Large intestine (tissue), 3 donors: ENCODE measurements around the gene MYDGF. TPM values are rescaled to one million over a fixed set of nuclear protein-coding genes. Genes with fewer than 3 reads are reported as not detected.

ENCODE experiments used
- DNase-seq, 2 donors: peaks; one replicate each; pipeline versions ENCODE4 v3.0.0 to v3.0.0-alpha.2; 2013
- H3K27ac ChIP-seq: one replicate; pipeline ENCODE4 v1.5.1; 2013; ENCODE audit warnings: low read length
- H3K27me3 ChIP-seq: 2 replicates; pipeline ENCODE4 v1.6.1; 2013; ENCODE audit warnings: low read length; ENCODE audit not compliant: control insufficient read depth, insufficient read depth
- H3K36me3 ChIP-seq: 2 replicates; pipeline ENCODE4 v1.6.1; 2013; ENCODE audit warnings: low read length; ENCODE audit not compliant: control insufficient read depth, insufficient read depth
- H3K4me1 ChIP-seq: one replicate; pipeline ENCODE4 v1.6.1; 2013; ENCODE audit warnings: low read length; ENCODE audit not compliant: control insufficient read depth, insufficient read depth
- H3K4me3 ChIP-seq: one replicate; pipeline ENCODE4 v1.5.1; 2013; ENCODE audit warnings: low read length
- H3K9me3 ChIP-seq: one replicate; pipeline ENCODE4 v1.6.1; 2013; ENCODE audit warnings: mild to moderate bottlenecking, low read depth, low read length, moderate library complexity; ENCODE audit not compliant: control insufficient read depth
- WGBS: methylation state at CpG from one replicate; pipeline ENCODE4 v1.1.5; 2013; ENCODE audit warnings: low lambda C conversion rate; ENCODE audit not compliant: insufficient coverage; 5-methylcytosine and 5-hydroxymethylcytosine counted together
- polyA plus RNA-seq: library from polyadenylated mRNA; unstranded; fragments of 120-200 nt; gene quantifications from one replicate; pipeline ENCODE4 v1.2.1, GENCODE V29; 2013

The MYDGF gene
- polyA plus RNA-seq, 1 donor: 103 TPM

DNA sequence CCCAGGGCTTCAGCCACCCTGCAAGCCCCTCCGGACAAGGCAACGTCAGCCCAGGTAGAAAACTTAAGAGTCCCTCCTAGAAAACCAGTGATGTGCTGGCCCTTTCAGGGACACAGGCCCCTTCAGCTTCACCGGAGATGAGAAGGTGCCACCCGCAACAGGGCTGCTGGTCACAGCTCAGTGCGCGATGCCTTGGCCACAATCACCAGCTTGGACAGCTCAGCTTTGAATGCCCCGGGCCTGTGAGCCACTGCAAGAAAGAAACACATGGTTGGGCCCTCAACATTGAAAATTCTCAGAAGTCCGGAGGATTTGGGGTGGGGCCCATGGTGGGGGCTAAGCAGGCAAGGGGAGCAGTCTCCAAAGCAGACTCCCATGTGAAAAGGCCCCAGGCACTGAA lies 12.3 kb downstream of the MYDGF start:
- H3K9me3 ChIP-seq: peaks cover 9% of the 10 kb centered on the region
- H3K27ac ChIP-seq: no peak overlapping the region
- H3K27me3 ChIP-seq: no peaks in the 10 kb centered on the region
- no peak overlapping the region for H3K4me3 ChIP-seq
- H3K4me1 ChIP-seq: no peaks in the 10 kb centered on the region
- no peak for DNase-seq
- peaks cover 74% of the 10 kb centered on the region for H3K36me3 ChIP-seq
- WGBS: no CpG with 5 or more reads among the region's 8 CpGs

DNA sequence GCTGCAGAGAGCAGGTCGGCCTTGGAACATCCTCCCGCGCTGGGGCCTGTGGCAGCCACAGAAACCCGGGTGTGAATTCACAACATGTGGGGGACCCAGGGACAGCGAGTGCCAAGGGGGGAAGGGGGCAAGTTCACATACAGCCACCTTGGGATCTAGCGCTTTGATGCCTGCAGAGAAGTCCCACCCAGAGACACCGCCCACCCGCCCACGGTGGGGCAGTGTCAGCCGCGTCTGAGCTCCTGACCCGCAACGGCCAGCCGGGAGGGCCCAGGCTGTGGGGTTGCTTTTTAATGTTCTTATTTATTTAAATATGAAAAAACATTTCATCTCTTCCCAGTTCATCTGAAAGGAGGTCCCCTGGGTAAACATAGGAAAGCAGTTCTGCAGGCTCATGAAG lies 12.9 kb downstream of the MYDGF start:
- Histone ChIP-seq H3K27me3 (no peaks in the 10 kb centered on the region), H3K27ac (no peak overlapping the region), H3K36me3 (peaks cover 74% of the 10 kb centered on the region), H3K4me1 (no peaks in the 10 kb centered on the region), H3K4me3 (no peak overlapping the region), H3K9me3 (peaks cover 9% of the 10 kb centered on the region)
- no CpG with 5 or more reads among the region's 14 CpGs for WGBS
- DNase-seq: no peak

DNA sequence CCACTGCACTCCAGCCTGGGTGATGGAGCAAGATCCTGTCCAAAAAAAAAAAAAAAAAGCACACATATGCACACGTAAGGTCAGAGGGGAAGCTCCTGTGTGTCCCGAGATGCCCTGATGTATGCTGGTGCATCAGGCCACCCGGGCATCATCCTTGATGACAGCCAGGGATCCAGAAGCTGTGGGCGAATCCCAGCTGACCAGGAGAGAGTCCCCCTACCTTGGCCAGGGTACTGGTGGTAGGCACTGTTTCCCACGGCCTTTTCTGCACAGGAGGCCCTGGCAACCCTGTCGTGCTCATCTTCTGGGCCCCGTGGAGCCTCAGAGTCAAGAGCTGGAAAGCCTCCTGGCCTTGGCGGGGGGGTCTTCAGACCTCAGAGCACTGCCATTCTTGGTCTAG lies 14.0 kb downstream of the MYDGF start:
- peaks cover 73% of the 10 kb centered on the region for H3K36me3 ChIP-seq
- no peak for DNase-seq
- WGBS: no CpG with 5 or more reads among the region's 8 CpGs

GRCh38 chr19:4654437-4655361 lies 15.4 kb downstream of the MYDGF start:
- peaks cover 62% of the 10 kb centered on the region for H3K36me3 ChIP-seq
- no CpG with 5 or more reads among the region's 27 CpGs for WGBS
- peaks cover 9% of the 10 kb centered on the region for H3K9me3 ChIP-seq
- H3K4me3 ChIP-seq: no peak overlapping the region
- no peaks in the 10 kb centered on the region for H3K4me1 ChIP-seq
- H3K27me3 ChIP-seq: no peaks in the 10 kb centered on the region
- no peak for DNase-seq
- H3K27ac ChIP-seq: no peak overlapping the region

More for the DNA sequence above, 14.0 kb downstream of the MYDGF start:
- Histone ChIP-seq H3K9me3 (peaks cover 9% of the 10 kb centered on the region), H3K4me3 (no peak overlapping the region), H3K27ac (no peak overlapping the region), H3K4me1 (no peaks in the 10 kb centered on the region), H3K27me3 (no peaks in the 10 kb centered on the region)

- H3K4me3 ChIP-seq: no peak overlapping the region
- H3K27me3 ChIP-seq: no peaks in the 10 kb centered on the region
- H3K27ac ChIP-seq: no peak overlapping the region
- no peaks in the 10 kb centered on the region for H3K4me1 ChIP-seq
- DNase-seq: no peak
- peaks cover 9% of the 10 kb centered on the region for H3K9me3 ChIP-seq
- no CpG with 5 or more reads among the region's 13 CpGs for WGBS
- peaks cover 57% of the 10 kb centered on the region for H3K36me3 ChIP-seq
Observed at GRCh38 chr19:4653793-4654436, 16.2 kb downstream of the MYDGF start.

DNA sequence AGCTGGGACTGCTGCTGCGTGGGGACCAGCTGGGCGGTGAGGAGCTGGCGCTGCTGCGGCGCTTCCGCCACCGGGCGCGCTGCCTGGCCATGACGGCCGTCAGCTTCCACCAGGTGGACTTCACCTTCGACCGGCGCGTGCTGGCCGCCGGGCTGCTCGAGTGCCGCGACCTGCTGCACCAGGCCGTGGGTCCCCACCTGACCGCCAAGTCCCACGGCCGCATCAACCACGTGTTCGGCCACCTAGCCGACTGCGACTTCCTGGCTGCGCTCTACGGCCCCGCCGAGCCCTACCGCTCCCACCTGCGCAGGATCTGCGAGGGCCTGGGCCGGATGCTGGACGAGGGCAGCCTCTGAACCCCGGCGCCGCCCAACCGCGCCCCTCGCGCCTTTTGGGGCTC lies 18.1 kb downstream of the MYDGF start:
- no peak for DNase-seq
- H3K9me3 ChIP-seq: no peaks in the 10 kb centered on the region
- no peaks in the 10 kb centered on the region for H3K4me1 ChIP-seq
- peaks cover 40% of the 10 kb centered on the region for H3K36me3 ChIP-seq
- no CpG with 5 or more reads among the region's 44 CpGs for WGBS
- no peak overlapping the region for H3K27ac ChIP-seq
- no peaks in the 10 kb centered on the region for H3K27me3 ChIP-seq
- H3K4me3 ChIP-seq: no peak overlapping the region

DNA sequence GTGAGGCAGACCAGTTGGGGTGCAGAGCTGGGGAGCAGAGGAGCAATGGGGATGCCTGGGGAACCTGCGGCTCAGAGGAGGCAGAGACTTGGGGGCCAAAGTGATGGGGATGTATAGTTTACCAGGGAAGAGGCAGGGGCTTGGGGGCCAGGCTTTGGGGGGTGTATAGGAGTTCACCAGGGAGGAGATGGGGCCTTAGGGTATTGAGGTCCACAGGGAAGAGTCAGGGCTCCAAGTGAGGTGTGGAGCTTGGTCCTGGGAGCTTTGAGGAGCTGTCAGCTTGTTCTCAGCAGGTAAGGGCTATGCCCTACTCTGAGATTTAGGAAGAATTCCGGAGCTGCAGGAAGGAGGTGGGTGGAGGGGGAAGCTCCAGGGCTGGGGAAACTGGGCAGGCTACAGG lies 20.0 kb downstream of the MYDGF start:
- no peak overlapping the region for H3K27ac ChIP-seq
- no peak for DNase-seq

GRCh38 chr19:4649392-4650047 lies 20.6 kb downstream of the MYDGF start:
- H3K27ac ChIP-seq: no peak overlapping the region

More for the DNA sequence above, 20.0 kb downstream of the MYDGF start:
- no peaks in the 10 kb centered on the region for H3K27me3 ChIP-seq
- H3K4me3 ChIP-seq: no peak overlapping the region
- H3K36me3 ChIP-seq: peaks cover 31% of the 10 kb centered on the region
- WGBS: 80% methylated on average over 1 of the region's 2 CpGs
- H3K4me1 ChIP-seq: no peaks in the 10 kb centered on the region
- H3K9me3 ChIP-seq: no peaks in the 10 kb centered on the region

GRCh38 chr19:4647676-4648644 lies 22.2 kb downstream of the MYDGF start:
- Histone ChIP-seq H3K27ac (peak overlapping the region; percentile 47), H3K4me1 (no peaks in the 10 kb centered on the region), H3K36me3 (peaks cover 23% of the 10 kb centered on the region), H3K9me3 (no peaks in the 10 kb centered on the region), H3K27me3 (no peaks in the 10 kb centered on the region), H3K4me3 (no peak overlapping the region)
- peak in 1 of 2 donors; percentile 24 for DNase-seq
- WGBS: no CpG with 5 or more reads among the region's 20 CpGs

More at GRCh38 chr19:4649392-4650047, 20.6 kb downstream of the MYDGF start:
- Histone ChIP-seq H3K27me3 (no peaks in the 10 kb centered on the region), H3K9me3 (no peaks in the 10 kb centered on the region), H3K4me1 (no peaks in the 10 kb centered on the region), H3K36me3 (peaks cover 25% of the 10 kb centered on the region), H3K4me3 (no peak overlapping the region)
- no peak for DNase-seq
- no CpG with 5 or more reads among the region's 19 CpGs for WGBS
